Right lobe of liver (tissue), 4 donors: ENCODE results near the gene PTPN1.

Source experiments
- POLR2A ChIP-seq: fragments of 450-650 bp; IDR thresholded peaks from one replicate; pipeline ENCODE4 v1.6.1; 2017; ENCODE audit warnings: antibody characterized with exemption, mild to moderate bottlenecking
- TF ChIP-seq, protein P1 (sequence below), 4 donors: fragments of 200-600 bp in 3 of 4; fragments of 450-650 bp in 1 of 4; IDR thresholded peaks; one replicate each; pipeline versions ENCODE4 v1.5.1 to v1.8.0; 2016 to 2022; ENCODE audit warnings: antibody characterized with exemption in 4 of 4, mild to moderate bottlenecking in 2 of 4
- donor health status: DM: no; HTN: no; CAD: no.
- donor health status: DM: no; HTN: no; CAD: no.
- donor health status: DM: no; HTN: yes; CAD: no.

DNA sequence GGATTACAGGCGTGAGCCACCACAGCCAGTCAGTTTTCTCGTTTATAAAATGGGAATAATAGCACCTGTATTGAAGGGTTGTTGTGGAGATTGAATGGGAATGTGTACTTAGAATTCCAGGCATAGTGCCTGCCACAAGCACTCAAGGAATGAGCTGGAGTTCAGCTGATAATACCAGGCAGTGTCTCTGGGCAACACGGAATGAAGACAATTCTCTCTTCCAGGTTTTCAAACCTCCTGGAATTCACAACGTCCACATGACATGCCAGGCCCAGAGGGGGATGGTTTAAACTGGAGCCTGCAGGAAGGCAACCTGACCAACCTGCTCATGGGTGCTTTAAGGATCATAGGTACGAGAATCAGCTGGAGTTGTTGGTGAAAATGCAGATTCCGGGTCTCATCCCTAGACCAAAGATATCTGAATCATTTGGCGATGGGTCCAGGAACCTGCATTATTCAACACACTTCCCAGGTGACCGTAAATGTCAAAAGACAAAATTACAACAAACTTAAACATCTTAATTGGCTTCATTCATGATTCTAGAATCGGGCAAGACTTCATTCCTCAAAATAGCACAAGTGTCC is 1.9 kb upstream of the PTPN1 start:
- TF ChIP-seq, protein P1, sequence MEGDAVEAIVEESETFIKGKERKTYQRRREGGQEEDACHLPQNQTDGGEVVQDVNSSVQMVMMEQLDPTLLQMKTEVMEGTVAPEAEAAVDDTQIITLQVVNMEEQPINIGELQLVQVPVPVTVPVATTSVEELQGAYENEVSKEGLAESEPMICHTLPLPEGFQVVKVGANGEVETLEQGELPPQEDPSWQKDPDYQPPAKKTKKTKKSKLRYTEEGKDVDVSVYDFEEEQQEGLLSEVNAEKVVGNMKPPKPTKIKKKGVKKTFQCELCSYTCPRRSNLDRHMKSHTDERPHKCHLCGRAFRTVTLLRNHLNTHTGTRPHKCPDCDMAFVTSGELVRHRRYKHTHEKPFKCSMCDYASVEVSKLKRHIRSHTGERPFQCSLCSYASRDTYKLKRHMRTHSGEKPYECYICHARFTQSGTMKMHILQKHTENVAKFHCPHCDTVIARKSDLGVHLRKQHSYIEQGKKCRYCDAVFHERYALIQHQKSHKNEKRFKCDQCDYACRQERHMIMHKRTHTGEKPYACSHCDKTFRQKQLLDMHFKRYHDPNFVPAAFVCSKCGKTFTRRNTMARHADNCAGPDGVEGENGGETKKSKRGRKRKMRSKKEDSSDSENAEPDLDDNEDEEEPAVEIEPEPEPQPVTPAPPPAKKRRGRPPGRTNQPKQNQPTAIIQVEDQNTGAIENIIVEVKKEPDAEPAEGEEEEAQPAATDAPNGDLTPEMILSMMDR (IDR thresholded peaks at IDR 0.05) = no peak
- no peak for TF ChIP-seq POLR2A
